DOHH2 (cell line): ENCODE data around the gene PDE4D.

Experiments used
- EZH2phosphoT487 ChIP-seq: fragments of 200-600 bp; sonication (generic); IDR thresholded peaks from 2 replicates; pipeline ENCODE4 v1.6.1; 2017; ENCODE audit warnings: borderline replicate concordance, mild to moderate bottlenecking, antibody characterized with exemption, low read length, moderate library complexity, mixed read lengths
- TF ChIP-seq, protein P1 (sequence below): fragments of 200-600 bp; sonication (generic); IDR thresholded peaks from one replicate; pipeline ENCODE4 v1.5.1; 2014; ENCODE audit warnings: antibody characterized with exemption, mild to moderate bottlenecking, low read depth, low read length; ENCODE audit not compliant: poor library complexity, severe bottlenecking

DNA sequence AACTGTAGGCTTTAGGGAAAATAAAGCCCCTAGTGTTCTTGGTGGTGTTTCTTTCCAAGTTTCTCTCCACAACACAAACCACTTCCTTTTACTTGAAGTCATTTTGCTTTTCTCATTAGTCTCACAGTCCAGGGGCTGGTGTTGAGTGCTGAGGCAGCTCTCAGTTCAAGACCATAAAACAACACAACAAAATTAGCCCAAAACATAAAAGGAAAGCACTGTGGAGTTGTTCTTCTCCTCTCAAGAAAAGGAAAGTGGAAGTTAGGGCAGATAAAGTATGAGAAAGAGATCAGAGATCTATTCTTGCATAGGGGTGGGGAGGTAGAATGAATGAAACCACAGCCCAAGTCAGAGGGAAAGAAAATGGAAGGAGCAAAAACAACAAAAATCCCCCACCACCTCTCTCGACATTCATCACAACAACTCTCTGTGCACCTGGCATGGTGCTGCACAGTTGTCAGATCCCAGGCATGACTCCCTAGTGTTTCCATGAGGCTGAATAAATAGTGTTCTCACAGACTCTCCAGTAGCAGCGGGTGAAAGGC is 740.8 kb downstream of the PDE4D start:
- no peak for TF ChIP-seq EZH2phosphoT487
- TF ChIP-seq, protein P1, sequence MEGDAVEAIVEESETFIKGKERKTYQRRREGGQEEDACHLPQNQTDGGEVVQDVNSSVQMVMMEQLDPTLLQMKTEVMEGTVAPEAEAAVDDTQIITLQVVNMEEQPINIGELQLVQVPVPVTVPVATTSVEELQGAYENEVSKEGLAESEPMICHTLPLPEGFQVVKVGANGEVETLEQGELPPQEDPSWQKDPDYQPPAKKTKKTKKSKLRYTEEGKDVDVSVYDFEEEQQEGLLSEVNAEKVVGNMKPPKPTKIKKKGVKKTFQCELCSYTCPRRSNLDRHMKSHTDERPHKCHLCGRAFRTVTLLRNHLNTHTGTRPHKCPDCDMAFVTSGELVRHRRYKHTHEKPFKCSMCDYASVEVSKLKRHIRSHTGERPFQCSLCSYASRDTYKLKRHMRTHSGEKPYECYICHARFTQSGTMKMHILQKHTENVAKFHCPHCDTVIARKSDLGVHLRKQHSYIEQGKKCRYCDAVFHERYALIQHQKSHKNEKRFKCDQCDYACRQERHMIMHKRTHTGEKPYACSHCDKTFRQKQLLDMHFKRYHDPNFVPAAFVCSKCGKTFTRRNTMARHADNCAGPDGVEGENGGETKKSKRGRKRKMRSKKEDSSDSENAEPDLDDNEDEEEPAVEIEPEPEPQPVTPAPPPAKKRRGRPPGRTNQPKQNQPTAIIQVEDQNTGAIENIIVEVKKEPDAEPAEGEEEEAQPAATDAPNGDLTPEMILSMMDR, result no peak
